ENCODE data around the gene SPSB4.
A peak's percentile ranks its signal among the peaks of the same experiment; 100 is the strongest.

The SPSB4 gene

DNA sequence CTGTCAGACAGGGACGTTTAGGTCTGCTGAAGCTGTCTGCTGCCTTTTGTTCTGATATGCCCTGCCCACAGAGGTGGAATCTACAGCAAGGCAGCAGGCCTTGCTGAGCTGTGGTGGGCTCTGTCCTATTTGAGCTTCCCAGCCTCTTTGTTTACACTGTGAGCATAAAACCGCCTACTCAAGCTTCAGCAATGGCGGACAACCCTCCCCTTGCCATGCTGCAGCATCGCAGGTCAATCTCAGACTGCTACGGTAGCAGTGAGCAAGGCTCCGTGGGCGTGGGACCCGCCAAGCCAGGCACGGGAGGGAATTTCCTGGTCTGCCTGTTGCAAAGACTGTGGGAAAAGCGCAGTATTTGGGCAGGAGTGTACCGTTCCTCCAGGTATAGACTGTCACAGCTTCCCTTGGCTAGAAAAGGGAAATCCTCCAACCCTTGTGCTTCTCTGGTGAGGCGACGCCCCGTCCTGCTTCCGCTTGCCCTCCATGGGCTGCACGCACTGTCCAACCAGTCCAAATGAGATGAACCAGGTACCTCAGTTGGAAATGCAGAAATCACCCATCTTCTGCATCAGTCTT is 71.4 kb downstream of the SPSB4 start:
- no peak for DNase-seq

DNA sequence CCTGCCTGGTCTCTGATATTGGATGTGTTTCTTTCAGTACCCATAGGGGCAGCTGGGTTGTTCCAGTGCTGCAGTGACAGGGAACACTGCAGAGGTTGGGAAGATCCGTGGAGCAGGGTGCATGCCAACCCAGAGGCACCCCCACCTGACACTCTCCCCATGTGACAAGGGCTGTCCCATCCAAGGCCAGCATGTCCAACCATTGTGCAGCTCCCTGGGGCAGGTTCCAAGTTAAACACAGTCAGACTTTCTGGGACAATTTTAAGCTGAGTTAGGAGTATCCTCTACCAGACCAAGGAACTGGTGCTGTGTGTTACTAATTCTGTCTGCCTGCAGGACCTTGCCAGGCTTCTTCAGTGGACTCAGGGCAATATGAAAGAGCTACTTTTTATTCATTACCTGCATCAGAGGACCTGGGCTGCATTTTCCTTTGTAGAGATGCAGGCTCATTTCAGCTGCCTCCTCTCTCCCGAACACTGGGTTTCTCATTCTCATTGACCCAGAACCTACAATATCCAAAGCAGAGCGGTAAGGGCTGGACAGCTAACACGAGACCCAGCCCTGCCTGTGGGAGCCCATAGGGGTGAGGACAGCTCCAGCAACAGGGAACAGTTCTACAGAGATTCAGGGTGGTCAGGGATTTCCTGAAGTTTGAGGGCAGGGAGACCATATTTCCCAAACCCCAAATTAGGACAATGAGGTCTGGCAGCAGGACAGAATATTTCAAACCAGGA is 72.7 kb downstream of the SPSB4 start:
- DNase-seq: no peak

DNA sequence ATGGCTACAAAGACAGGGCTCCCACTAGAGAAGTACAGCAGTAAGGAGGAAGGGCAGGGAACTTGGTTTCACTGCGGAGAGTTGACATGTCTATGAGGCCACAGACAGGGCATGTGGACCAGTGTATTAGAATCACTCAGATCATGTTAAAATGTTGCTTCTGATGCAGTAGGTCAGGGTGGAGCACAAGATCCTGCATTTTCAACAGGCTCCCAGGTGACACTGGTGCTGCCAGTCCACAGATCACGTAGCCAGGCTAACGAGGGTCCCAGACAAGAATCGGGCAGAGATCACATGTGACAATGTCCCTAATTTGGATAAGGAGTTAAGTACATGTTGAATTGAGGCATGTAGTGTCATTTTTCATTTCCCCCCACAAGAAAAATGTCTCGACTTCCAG is 73.6 kb downstream of the SPSB4 start:
- no peak for DNase-seq

DNA sequence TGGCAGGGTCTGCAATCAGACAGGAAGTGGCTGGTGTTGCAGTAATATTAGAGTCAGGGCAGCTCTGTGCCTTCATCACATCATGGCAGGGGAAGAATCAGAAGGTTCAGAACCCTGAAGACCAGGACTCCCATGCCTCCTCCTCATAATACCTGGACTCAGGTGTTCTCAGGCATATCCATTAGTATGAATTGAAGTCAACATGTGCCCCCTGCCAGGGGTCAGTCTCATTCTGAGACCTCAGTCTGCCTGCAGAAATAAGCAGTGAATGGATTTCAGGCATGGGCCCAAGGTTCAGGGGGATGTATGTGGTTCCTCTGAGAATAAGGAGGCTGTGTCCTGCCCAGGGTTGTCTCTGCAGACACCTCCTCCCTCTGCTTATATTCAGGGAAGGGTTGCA is 74.2 kb downstream of the SPSB4 start:
- no peak for DNase-seq

DNA sequence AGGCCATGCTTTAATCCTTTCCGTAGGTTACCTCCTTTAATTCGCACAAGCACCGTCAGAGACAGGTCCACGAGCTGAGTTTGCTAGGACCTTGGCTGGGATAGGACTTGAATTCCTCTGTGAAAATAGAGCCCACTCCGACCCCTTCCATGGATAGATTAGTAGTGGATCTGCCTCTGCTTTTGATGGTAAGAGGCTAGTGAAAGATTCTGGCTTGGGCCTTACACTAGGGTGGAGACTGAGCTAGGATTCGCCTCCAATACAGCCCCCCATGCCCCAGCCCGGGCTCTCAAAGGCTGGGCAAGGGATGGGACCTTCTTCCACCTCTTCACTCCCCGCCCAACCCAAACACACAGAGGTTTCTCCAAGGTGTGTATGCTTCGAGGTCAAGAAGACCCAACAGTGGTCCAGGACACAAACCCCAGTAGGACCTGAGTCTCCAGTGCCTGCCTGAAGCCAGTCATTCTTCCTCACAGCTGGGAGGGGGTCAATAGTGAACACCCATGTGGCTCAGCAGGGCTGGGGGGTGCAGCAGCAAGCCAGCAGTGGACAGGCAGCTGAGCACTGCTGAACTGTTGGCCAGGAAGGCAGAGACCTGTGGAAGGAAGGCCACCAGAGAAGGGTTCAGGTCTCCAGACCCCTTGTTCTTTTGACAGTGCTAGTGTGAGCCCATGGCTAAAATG is 75.7 kb downstream of the SPSB4 start:
- no peak for DNase-seq

DNA sequence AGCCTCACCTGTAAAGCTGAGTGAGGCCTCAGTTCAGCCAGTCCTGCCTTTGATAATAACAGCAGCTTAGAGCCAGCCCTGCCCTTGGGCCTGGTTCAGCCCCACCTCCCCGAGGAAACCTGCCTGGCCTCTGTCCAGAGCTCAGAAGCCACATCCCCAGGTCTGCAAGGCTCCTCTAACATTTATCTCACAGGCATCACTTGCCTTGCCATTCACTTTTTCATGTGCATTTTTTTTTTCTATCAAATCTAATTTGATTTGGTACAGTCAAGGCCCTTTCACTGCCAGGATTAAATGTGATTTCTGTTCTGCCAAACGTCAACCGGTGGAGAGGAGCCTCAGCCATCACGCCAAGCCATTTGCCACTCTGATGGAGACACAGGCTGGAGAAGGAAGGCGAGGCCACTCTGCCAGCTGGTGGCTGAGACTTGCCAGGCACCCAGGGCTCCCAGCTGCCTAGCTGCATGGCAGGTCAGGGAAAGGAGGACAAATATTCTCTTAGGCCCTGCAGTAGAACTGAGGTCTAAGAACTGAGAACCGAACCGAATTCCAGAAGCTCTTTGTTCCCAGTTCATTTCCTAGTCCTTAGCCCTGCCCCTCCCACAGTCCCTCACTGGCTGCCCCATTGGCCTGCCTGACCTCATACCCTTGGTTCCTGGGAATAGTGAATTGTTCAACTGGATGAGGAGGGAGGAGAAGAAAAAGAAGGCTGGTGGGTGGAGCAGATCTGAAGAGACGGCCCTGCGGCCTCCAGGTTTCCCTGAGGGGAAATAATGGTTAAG is 76.4 kb downstream of the SPSB4 start:
- no peak for DNase-seq

DNA sequence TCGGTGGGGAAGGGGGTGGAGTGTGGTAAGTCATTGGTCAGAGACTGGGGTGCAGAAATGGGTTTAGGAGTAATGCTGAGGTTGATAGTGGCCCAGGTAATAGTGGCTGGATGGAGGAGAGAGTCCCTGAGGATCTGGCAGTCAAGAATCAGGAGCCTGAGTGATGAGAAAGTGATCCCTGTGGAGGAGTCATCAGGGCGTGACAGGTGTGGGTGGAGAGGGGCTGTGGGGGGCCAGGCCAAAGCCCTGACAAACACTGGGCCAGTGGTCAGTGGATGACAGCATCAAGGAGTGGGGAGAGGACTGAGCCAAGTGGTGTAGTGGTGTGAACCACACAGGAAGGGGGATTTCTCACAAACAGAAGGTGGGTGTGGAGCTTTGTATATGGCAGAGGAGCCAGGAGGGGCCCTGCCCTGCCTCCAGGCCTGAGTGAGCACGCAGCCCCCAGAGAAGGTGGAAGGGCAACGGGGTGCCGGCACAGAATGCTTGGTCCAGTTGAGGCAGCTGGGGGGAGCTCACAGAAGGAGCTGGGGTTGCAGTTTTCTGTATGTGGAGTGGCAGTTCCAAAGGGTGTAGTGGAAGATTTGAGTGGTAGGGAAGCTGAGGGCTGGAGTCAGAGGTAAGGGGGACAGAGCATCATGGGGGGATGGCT is 77.1 kb downstream of the SPSB4 start:
- no peak for DNase-seq

DNA sequence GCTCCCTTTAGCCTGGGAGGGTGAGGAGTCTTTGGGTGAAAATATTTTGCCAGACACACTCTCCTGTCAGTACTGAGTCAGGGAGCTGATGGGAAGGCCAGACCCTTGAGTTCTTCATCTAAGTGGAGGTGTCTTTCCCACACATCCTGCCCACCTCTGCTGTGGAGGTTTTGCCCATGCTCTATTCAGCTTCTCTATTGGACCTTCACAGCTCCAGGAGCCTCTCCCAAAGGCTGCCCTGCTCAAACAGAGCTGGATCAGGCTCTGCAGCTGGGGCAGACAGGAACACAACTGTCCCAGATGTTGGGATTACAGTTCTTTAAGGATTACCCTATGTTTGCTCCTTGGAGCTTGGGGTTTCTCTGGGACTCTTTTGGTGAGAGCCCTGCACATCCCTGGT is 77.9 kb downstream of the SPSB4 start:
- DNase-seq: no peak

DNA sequence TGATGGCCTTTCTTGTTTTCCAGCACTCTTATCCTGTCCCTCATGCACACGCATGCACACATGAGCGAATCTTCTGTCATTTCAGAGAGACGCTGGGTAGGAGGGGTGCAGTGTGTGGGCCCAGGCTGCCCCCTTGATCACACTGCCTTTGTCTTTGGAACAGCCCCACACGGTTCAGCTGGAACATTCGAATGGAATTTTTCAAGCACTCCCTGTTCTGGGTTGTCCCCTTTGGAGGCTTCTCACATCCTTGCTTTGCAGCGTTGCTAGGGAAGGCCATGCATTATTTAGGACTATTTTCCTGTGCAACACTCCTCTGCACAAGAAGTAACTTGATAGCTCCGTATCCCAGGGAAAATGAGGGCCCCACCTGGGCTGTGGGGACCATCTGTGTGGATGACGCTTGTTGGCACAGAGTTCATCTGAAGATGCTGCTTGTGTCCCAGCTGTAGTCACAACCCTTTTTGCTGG is 78.4 kb downstream of the SPSB4 start:
- DNase-seq: peak; percentile 93

DNA sequence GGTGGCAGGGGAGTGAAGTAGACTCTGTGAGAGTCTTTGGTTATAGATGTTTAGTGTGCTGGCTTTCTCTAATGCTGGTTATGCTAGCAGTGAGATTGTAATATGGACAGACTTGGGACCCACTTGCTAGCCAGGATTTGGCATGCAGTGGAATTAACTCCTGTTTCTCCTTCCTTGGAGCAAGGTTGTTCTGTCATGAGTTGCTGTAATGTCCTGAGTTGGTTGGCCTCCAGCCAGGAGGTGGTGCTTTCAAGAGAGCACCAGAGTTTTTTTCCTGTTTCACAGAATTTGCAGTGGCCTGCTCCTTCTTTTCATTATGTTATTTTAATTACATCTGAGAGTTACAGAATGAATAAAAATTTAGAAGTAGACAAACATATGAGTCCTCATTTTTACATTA is 92.4 kb downstream of the SPSB4 start:
- DNase-seq: no peak

DNA sequence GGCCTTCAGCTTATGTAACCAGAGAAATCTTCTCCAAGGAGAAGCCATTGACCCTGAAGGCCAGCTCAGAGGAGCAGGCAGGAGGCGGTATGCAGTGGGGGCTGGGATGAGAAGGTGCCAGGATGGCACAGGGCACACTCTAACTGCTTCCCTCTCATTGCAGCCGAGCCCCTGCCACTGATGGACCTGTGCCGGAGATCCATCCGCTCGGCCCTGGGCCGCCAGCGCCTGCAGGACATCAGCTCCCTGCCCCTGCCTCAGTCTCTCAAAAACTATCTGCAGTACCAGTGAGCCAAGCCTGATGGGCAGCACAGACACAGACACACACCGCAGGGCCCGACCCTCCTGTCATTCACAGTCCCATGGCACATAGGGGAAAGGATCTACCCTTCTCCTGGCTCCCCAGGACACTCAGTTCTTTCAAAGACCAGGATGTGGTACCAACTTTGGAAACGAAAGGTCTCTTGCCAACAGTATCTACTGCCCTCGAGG is 95.9 kb downstream of the SPSB4 start:
- no peak for DNase-seq

DNA sequence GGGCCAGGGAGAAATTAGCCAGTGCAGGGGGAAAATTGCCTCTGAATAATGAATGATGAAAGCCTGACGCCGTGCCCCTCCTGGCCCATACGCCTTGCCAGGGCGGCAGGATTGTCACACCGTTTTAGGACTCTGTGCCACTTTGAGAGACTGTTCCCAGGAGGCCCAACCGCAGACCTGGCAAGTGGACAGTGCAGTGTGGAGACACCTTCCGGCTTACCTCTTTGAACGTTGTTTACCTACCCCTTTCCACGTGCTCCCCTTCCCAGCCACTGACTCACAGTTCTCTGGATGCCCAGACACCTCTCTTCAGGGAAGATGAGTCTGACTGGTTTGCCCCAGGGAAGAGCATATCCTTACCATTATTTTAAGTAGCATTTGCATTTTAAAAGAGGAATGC is 96.5 kb downstream of the SPSB4 start:
- no peak for DNase-seq

DNA sequence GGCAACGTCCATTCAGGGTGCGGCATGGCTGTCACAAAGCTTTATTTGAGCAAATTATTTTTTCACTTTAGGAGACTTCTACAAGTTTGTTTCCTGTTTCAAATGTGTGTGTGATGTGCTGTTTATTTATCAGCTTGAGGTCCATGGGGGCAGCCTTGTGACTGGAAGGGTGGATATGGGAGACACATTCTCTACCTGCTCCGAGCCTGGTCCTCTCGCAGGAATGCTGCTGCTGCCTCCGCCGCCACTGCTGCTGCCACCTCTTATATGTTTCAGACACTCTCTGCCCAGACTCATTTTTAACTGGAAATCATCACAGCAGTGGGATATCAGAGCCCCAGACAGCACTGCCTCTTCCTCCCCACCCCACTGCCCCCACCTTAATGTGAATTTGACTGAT is 97.0 kb downstream of the SPSB4 start:
- no peak for DNase-seq

DNA sequence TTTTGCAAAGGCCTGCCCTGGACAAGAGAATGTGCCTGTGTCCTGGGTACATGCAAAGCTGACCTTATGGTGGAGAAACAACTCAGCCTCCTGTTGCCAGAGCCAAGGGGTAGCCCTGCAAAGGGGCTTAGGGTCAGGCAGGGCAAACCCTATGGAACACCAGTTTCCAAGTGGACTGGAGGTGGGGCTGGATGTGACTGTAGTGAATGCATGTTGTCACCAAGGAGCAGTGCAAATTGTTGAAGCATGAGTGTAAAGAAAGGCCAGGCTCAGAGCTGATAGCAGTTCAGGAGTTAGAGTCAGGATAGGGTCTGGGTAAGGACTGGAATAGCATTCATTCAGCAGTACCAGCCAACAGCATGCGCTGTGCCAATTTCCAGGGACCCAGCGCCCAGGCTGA is 97.6 kb downstream of the SPSB4 start:
- DNase-seq: no peak

DNA sequence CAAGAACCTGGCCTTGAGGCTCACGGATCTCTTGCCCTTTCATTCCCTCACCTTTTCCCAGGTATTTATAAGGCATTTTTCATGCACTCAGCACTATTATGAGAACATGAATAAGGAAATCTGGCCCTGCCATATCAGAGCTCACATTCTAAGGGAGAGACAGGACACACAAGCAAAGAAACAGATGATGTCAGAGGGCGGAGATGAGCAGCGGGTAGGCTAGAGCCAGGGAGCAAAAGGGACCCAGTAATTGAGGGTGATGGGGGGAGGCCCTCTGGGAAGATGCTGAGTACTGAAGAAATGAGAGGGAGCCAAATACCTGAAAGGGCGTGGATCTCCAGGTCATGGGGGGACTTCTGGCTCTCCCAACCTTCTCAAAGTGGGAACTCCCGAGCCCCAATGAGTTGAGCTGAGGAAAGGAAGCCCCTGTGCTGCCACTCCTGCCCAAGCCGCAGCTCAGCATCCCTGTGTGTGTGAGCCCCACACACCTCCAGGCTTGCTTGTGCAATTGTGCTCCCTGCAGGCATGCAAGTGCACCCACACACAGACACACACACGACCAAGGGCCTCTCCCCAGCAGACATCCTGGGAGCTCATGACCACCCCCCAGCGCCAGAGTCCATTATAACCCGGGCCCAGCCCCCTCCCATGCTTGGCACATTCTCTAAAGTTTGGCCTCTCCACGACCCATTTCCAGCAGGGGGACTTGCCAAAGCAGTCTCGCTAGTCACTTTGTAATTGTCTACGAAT is 99.1 kb downstream of the SPSB4 start:
- no peak for DNase-seq

DNA sequence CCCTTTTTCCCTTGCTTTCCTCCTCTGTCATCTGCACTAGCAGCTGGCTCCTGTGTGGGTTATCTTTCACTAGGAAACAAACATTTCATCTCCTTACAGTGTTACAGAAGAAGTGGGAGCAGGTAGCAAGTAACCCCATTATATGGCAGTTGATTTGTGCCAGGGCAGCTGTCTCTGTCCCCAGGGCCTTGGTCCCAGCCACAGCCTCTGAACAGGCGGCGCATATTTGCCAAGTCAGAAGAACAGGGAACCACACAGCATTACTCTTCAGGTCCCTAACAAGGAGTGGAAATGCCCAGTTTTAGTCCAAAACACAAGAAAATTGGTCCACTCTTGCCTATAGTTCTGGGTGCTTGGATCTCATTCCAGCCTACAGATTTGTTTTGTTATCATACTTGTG is 99.8 kb downstream of the SPSB4 start:
- no peak for DNase-seq

DNA sequence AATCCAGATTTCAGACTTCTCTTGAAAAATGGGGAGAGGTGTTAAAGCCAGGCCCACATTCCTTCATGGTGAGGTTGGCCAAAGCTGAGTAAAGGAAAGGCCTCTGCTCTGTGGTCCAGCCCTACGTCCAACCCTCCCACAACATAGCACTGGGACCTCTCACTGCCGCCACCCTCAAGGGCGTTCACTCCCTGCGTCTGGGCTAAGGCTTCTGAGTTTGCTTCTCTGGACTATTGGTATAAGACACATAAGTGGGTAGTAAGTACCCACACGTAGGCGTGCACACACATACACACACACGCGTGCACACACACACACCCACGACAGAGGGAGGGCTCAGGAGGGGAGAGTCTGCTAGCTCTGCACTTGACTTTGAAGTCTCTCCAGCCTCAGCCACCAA is 100.3 kb downstream of the SPSB4 start:
- DNase-seq: peak; percentile 53

DNA sequence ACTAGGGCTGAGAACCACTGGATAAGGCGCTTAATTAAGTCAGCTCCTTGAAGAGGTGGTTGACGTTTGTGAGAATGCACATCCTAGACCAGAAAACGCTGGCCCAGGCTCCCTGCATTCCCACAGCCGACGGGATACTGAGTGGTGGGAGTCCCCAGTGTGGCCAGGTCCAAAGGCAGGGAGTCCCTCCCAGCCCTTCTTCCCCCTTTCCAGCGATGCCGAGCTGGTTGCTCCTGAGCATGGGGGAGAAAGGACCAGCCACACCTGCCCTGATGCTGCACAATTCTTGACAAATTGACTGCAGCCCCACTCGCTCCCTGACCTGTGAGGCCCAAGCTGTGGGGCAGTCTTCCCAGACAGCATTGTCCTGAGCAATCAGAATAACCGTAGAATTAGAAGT is 101.0 kb downstream of the SPSB4 start:
- no peak for DNase-seq

DNA sequence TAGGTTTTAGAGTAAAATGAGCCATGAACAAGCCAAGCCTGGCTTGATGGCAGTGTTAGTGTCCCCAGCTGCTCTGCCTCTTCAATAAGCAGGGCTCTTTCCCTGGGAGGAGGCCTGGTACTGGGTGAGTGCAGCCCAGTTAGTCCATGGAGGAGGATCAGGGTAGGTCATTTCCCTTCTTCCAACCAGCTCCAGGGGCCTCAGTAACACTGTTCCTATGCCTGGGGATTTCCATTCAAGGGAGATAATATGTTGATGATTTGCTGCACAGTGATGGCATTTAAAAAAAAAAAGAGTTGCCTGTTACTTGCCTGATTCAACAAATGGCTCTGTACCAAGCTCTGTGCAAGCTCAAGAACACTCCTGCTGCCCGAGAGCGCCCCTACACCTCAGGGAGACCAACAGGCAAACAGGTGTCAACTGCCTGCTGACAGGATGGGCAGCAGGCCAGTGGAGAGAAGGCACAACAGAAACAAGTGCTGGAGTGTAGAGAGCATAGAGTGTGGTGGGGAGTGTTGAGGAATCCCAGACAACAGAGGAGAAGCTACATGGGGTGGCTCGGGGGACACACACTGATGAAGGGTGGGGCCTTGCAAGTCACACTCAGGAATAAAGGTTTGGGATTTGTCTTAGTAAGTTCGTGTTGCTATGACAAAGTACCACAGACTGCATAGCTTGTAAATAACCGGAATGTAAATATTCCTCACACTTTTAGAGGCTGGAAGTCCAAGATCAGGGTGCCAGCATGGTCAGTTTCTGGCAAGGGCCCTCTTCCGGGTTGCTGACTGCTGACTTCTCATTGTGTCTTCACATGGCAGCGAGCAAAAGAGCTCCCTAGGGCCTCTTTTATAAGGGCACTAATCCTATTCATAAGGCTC is 101.9 kb downstream of the SPSB4 start:
- DNase-seq: no peak

DNA sequence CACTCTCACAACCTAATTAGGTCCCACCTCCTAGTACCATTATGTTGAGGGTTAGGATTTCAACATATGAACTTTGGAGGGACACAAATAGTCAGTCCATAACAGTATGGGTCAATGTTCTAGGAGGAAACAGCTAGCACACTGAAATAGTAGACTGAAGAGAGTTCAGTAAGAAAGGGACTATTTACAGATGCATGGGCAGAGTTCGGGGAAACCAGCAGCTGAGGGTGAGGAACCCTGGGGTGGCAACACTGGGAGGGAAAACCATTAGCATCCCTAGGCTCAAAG is 102.5 kb downstream of the SPSB4 start:
- DNase-seq: no peak

DNA sequence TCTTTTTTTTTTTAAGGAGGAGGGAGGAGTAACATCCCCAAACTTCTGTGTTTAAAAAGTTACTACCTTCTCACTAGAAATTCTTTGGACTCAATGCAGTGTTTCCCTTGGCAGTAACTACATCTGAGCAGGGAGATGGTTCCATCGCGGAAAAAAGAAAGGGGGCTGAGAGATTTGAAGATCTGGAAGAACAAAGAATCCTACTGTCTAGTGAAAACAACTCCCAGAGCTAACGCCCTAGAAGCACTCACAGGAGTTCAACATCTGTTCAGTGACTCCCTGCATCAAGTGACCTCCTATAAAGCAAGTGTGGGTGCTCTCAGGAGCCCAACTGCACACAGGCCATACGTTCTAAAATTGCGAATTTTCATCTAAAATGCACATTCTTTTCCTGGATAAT is 113.7 kb downstream of the SPSB4 start:
- no peak for DNase-seq

Data from right hindlimb (tissue), 1 donor.